ENCODE results near the gene NDUFS8. TPM values are rescaled to one million over a fixed set of nuclear protein-coding genes. Genes with fewer than 3 reads are reported as not detected.

The NDUFS8 gene
- total RNA-seq, 4 donors from 2014 or later: 155 to 226 (median 188) TPM

DNA sequence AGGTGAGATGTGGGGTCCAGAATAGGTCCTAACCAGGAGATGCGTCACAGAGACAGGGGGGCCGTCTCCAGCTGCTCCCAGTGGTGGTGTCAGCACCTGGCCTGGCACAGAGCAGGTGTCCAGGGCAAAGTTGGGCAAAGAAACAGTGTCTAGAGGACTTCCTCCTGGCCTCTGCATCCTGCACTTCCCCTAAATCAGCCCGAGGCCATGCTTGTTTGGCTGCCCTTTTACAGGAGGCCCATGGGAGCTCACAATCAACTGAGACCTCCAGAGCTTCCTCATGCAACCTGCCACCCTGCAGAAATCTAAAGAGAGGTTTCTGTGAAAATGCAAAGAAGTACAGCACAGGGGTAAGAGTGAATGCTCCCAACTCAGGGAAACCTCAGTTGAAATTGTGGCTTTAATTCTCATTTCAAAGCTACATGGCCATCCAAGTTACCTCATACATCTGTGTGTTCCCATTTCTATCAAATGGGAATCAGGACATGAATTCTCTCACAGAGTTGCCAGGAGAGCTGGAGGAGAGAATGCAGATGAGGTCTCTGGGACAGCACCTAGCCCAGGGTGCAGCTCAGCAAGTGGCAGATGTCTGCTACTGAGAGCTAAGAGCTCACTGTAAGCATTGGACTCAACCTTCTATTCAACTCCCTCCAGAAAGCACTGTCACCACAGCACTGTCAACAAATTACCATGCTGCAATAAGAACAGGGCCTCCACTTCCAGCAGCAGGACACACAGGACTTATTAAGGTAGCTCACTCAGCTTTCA lies 41.0 kb downstream of the NDUFS8 start:
- intact Hi-C loops (cut with DNase I; ENCODE audit: low total_unique reads) (no loop called here), in situ Hi-C loops (cut with MboI; ENCODE audit: low pct_ligation_motif_present in 1 of 4, low pct_unique_long_range_greater_than_20kb in 1 of 4, low sequenced_read_pairs in 3 of 4) (loop anchor here in 1 of 4 donors (10.0 kb wide), 1 partner anchor 93 kb away; no protein-coding TSS in a partner anchor)
- H3K36me3 ChIP-seq: peaks cover 0 to 47% (median 23%) of the 10 kb centered on the region in 4 donors
- WGBS, 2 donors (ENCODE audit: low coverage in 1 of 2): 80% methylated on average over 3 of the region's 3 CpGs; no CpG with 5 or more reads in 1 of the 2 donors
- no peak overlapping the region for H3K4me3 ChIP-seq
- no peak for DNase-seq
- no peak for TF ChIP-seq POLR2A (IDR thresholded peaks at IDR 0.05)
- TF ChIP-seq, protein P1, sequence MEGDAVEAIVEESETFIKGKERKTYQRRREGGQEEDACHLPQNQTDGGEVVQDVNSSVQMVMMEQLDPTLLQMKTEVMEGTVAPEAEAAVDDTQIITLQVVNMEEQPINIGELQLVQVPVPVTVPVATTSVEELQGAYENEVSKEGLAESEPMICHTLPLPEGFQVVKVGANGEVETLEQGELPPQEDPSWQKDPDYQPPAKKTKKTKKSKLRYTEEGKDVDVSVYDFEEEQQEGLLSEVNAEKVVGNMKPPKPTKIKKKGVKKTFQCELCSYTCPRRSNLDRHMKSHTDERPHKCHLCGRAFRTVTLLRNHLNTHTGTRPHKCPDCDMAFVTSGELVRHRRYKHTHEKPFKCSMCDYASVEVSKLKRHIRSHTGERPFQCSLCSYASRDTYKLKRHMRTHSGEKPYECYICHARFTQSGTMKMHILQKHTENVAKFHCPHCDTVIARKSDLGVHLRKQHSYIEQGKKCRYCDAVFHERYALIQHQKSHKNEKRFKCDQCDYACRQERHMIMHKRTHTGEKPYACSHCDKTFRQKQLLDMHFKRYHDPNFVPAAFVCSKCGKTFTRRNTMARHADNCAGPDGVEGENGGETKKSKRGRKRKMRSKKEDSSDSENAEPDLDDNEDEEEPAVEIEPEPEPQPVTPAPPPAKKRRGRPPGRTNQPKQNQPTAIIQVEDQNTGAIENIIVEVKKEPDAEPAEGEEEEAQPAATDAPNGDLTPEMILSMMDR (IDR thresholded peaks at IDR 0.05): no peak
- no peaks in the 10 kb centered on the region for H3K4me1 ChIP-seq
- no peaks in the 10 kb centered on the region for H3K27me3 ChIP-seq
- H3K27ac ChIP-seq: no peak overlapping the region
- H3K9me3 ChIP-seq: no peaks in the 10 kb centered on the region

DNA sequence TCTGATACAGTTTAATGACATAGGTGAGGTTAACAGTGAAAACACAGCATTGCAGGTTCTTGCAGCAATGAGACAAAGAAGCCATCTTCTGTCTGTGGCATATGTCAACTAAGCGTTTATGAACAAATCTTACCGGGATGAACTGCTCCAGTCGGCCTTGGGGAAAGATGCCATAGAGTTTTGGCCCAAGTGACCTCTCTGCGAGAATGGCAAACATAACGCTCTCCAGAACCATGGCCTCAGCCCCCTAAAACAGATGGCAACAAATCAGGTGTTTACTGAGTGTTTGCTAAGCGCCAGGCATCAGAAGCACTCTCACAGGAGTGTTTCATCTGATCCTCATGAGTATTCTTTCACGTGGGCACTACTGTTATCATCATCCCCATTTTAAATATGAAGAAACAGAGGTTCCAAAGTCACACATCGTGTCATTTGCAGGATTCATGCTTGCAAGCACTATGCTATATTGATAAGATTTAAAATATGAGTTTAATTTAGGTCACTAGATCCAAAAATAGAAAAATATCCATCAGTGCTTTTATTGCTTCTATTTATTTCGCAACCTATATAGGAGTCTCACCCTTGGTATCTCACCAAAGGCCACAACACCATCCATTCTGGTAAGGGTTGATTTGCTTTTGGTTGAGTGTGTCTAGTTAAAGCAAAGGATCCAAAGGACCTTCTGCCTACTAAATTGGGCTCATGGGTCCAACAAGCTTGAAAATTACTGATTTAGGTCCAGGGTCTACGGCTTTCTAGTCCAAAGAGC lies 44.3 kb downstream of the NDUFS8 start:
- intact Hi-C loops (cut with DNase I; ENCODE audit: low total_unique reads): no loop called here

DNA sequence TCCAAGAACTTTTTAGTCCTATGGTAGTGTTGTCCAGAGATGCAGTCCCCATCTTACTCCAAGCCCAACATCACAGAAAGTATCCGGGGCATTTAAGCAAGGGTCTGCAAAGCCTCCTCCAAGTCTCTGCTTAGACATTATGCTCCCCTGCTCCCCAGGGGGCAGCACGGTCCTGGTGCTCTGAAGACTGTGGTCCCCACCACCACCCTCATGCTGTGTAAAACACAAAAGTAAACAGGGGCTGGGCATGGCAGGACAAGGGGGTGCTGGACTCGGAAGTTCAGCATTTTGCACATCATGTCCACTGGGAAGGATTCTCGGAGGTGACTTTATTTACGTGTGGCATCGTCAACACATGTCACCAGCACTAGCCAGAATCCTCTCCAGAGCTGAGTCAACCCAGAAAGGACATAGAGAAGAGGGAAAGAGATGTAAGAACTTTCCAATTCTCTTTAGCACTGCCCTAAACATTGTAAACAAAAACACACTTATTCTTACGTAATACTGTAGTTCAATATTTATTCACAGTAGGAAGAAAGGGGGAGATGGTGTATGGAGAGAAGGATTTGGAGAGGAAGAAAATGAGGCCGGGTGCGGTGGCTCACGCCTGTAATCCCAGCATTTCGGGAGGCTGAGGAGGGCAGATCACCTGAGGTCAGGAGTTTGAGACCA lies 46.0 kb downstream of the NDUFS8 start:
- H3K36me3 ChIP-seq: peaks cover 0 to 8% (median 4%) of the 10 kb centered on the region in 4 donors

More for the DNA sequence above, 44.3 kb downstream of the NDUFS8 start:
- 82 to 86% methylated on average over 6 to 10 of the region's 10 CpGs for WGBS, 2 donors (ENCODE audit: low coverage in 1 of 2)
- DNase-seq: no peak
- Histone ChIP-seq H3K9me3 (no peaks in the 10 kb centered on the region), H3K4me3 (no peak overlapping the region), H3K27ac (no peak overlapping the region), H3K4me1 (peaks cover 0 to 2% (median 0%) of the 10 kb centered on the region in 4 donors), H3K27me3 (no peaks in the 10 kb centered on the region), H3K36me3 (peaks cover 0 to 22% (median 8%) of the 10 kb centered on the region in 4 donors)
- TF ChIP-seq POLR2AphosphoS5 (IDR thresholded peaks at IDR 0.05): no peak
- no peak for TF ChIP-seq POLR2A (IDR thresholded peaks at IDR 0.05)
- TF ChIP-seq EP300 (IDR thresholded peaks at IDR 0.05; ENCODE audit: low read depth): no peak
- TF ChIP-seq, protein P1 (IDR thresholded peaks at IDR 0.05): no peak
- in situ Hi-C loops (cut with MboI; ENCODE audit: low pct_ligation_motif_present in 1 of 4, low pct_unique_long_range_greater_than_20kb in 1 of 4, low sequenced_read_pairs in 3 of 4): loop anchor here in 1 of 4 donors (10.0 kb wide), 1 partner anchor 90 kb away; no protein-coding TSS in a partner anchor

More for the DNA sequence above, 46.0 kb downstream of the NDUFS8 start:
- Histone ChIP-seq H3K4me1 (peaks cover 0 to 2% (median 0%) of the 10 kb centered on the region in 4 donors), H3K9me3 (no peaks in the 10 kb centered on the region), H3K27me3 (no peaks in the 10 kb centered on the region), H3K4me3 (no peak overlapping the region), H3K27ac (no peak overlapping the region)
- intact Hi-C loops (cut with DNase I; ENCODE audit: low total_unique reads): no loop called here
- TF ChIP-seq POLR2AphosphoS5 (IDR thresholded peaks at IDR 0.05) (no peak), POLR2A (IDR thresholded peaks at IDR 0.05) (no peak), EP300 (IDR thresholded peaks at IDR 0.05; ENCODE audit: low read depth) (no peak)
- TF ChIP-seq, protein P1 (IDR thresholded peaks at IDR 0.05): peak in 1 of 5 experiments; percentile 7
- 70 to 86% methylated on average over 5 to 11 of the region's 11 CpGs for WGBS, 2 donors (ENCODE audit: low coverage in 1 of 2)
- DNase-seq: no peak
- in situ Hi-C loops (cut with MboI; ENCODE audit: low pct_ligation_motif_present in 1 of 4, low pct_unique_long_range_greater_than_20kb in 1 of 4, low sequenced_read_pairs in 3 of 4): loop anchor here in 1 of 4 donors (10.0 kb wide), 1 partner anchor 88 kb away; no protein-coding TSS in a partner anchor

Data from transverse colon (tissue), 4 donors.